Measurements from ENCODE around the gene KMT2C. TPM values are rescaled to one million over a fixed set of nuclear protein-coding genes. Genes with fewer than 3 reads are reported as not detected.

Gene KMT2C
- total and polyA plus RNA-seq, 3 donors from 2014 or later: 32.8 to 167 (median 154) TPM

DNA sequence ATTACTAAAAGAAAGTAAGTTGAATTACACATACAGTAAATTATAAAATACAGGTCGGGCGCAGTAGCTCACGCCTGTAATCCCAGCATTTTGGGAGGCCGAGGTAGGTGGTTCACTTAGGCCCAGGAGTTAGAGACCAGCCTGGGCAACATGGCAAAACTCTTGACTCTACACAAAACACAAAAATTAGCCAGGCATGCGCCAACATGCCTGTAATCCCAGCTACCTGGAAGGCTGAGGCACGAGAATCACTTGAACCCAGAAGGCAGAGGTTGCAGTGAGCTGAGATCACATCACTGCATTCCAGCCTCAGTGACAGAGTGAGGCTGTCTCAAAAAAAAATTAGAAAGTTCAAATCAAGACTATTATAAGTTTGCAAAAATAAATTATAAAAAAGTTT, 235.4 kb downstream of the KMT2C start:
- no peak for TF ChIP-seq CTCF (IDR thresholded peaks at IDR 0.05)
- no peak for TF ChIP-seq POLR2A (IDR thresholded peaks at IDR 0.05)
- WGBS, 2 donors: 86 to 87% methylated on average over 6 of the region's 6 CpGs
- Histone ChIP-seq H3K9me3 (no peaks in the 10 kb centered on the region), H3K4me1 (no peaks in the 10 kb centered on the region), H3K27me3 (no peaks in the 10 kb centered on the region), H3K27ac (no peak overlapping the region), H3K4me3 (no peak overlapping the region), H3K36me3 (ENCODE audit: low read depth, missing control alignments) (no peaks in the 10 kb centered on the region)
- intact Hi-C loops (cut with DNase I; ENCODE audit: low total_unique reads): no loop called here
- DNase-seq: no peak

DNA sequence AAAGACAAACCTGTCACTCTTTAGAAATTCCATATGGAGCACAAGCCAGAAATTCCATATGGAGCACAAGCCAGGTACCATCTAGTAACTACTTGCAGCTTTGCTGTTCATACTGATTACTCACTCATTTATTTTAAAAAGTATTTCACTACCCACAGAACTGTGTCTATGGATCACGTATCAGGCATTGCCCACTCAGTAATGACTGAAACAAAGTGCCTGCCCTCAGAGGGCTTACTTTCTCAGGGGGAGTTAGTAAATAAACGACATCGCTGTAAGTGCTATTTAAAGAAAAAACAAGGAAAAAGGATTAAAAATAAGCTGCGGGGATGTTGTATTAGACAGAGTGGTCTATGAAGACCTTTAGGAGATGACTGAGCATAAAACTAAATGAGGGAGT, 239.4 kb downstream of the KMT2C start:
- no peak for DNase-seq
- Histone ChIP-seq H3K4me1 (no peaks in the 10 kb centered on the region), H3K27me3 (no peaks in the 10 kb centered on the region), H3K9me3 (no peaks in the 10 kb centered on the region), H3K27ac (no peak overlapping the region), H3K36me3 (ENCODE audit: low read depth, missing control alignments) (no peaks in the 10 kb centered on the region), H3K4me3 (no peak overlapping the region)
- 92 to 95% methylated on average over 4 of the region's 4 CpGs for WGBS, 2 donors
- intact Hi-C loops (cut with DNase I; ENCODE audit: low total_unique reads): no loop called here
- no peak for TF ChIP-seq POLR2A (IDR thresholded peaks at IDR 0.05)
- no peak for TF ChIP-seq CTCF (IDR thresholded peaks at IDR 0.05)

DNA sequence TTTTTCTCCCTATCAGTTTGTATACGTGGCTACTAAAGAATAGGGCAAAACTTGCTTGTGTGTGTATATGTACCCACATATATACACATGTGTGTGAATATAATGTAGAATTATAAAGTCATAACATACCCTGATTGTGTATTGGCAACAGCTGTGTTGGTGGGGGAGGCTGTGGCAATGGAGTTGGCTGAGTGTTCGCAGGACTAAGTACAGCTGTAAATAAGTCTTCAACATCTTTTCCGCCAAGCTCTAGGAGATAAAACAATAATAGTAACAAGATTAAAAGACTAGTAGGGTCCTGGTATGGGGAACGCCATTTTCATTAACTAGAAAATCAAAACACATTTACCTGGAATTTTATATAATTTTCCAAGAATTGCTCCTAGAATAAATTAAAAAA, 241.9 kb downstream of the KMT2C start:
- Histone ChIP-seq H3K4me1 (no peaks in the 10 kb centered on the region), H3K36me3 (ENCODE audit: low read depth, missing control alignments) (no peaks in the 10 kb centered on the region), H3K9me3 (no peaks in the 10 kb centered on the region), H3K27me3 (no peaks in the 10 kb centered on the region), H3K4me3 (no peak overlapping the region), H3K27ac (no peak overlapping the region)
- TF ChIP-seq CTCF (IDR thresholded peaks at IDR 0.05) (no peak), POLR2A (IDR thresholded peaks at IDR 0.05) (no peak)
- intact Hi-C loops (cut with DNase I; ENCODE audit: low total_unique reads): no loop called here
- no peak for DNase-seq
- WGBS, 2 donors: 82 to 93% methylated on average over 4 of the region's 4 CpGs

GRCh38 chr7:152189061-152189460, 246.7 kb downstream of the KMT2C start:
- H3K27ac ChIP-seq: no peak overlapping the region
- TF ChIP-seq POLR2A (IDR thresholded peaks at IDR 0.05): no peak
- TF ChIP-seq CTCF (IDR thresholded peaks at IDR 0.05): no peak
- no peaks in the 10 kb centered on the region for H3K9me3 ChIP-seq
- WGBS, 2 donors: 88 to 91% methylated on average over 2 of the region's 2 CpGs
- no peak overlapping the region for H3K4me3 ChIP-seq
- intact Hi-C loops (cut with DNase I; ENCODE audit: low total_unique reads): no loop called here
- no peaks in the 10 kb centered on the region for H3K4me1 ChIP-seq
- H3K36me3 ChIP-seq (ENCODE audit: low read depth, missing control alignments): no peaks in the 10 kb centered on the region
- DNase-seq: no peak
- no peaks in the 10 kb centered on the region for H3K27me3 ChIP-seq

DNA sequence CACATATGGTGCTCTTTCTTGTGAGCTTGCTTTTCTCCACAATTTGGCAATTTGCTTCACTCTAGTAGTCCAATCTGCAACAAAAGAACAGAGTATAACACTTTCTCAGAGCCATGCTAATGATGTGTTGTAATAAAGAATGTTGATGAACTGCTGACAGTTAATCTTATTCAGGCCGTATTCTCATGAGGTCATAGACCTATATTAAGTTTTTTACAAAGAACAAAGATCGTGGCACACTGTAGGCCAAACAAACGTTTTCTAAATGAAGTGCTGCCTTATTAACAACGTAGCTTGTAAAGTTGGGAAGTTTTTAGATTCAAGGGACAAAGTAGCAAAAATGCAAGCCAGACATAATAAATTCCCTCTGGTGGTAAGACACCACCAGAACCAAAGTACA, 250.2 kb downstream of the KMT2C start:
- DNase-seq: no peak
- H3K9me3 ChIP-seq: no peaks in the 10 kb centered on the region
- no peak for TF ChIP-seq CTCF (IDR thresholded peaks at IDR 0.05)
- H3K27ac ChIP-seq: no peak overlapping the region
- no peaks in the 10 kb centered on the region for H3K27me3 ChIP-seq
- H3K4me1 ChIP-seq: no peaks in the 10 kb centered on the region
- H3K36me3 ChIP-seq (ENCODE audit: low read depth, missing control alignments): no peaks in the 10 kb centered on the region
- WGBS, 2 donors: 57 to 58% methylated on average over 4 of the region's 4 CpGs
- intact Hi-C loops (cut with DNase I; ENCODE audit: low total_unique reads): no loop called here
- no peak overlapping the region for H3K4me3 ChIP-seq
